Measurements from ENCODE around the gene E2F4.

GRCh38 chr16:67223992-67224391 lies 32.0 kb downstream of the E2F4 start:
- TF ChIP-seq CTCF (IDR thresholded peaks at IDR 0.05; ENCODE audit: insufficient read depth, low read depth, low read length) (no peak), EZH2 (IDR thresholded peaks at IDR 0.05; ENCODE audit: insufficient read depth, low read length) (no peak)
